OCI-LY3 (cell line): ENCODE data around the gene SH3GLB2.

Experiments
- EZH2phosphoT487 ChIP-seq: fragments of 200-600 bp; shearing (Covaris generic); IDR thresholded peaks from 2 replicates; pipeline ENCODE4 v1.6.1; 2018; ENCODE audit warnings: antibody characterized with exemption, mixed run types, low read depth
- TF ChIP-seq, protein P1 (sequence below): fragments of 200-600, 300-600 bp; sonication (generic); IDR thresholded peaks from 2 replicates; pipeline ENCODE4 v1.5.1; 2014; ENCODE audit warnings: antibody characterized with exemption, low read length, low read depth

- TF ChIP-seq, protein P1, sequence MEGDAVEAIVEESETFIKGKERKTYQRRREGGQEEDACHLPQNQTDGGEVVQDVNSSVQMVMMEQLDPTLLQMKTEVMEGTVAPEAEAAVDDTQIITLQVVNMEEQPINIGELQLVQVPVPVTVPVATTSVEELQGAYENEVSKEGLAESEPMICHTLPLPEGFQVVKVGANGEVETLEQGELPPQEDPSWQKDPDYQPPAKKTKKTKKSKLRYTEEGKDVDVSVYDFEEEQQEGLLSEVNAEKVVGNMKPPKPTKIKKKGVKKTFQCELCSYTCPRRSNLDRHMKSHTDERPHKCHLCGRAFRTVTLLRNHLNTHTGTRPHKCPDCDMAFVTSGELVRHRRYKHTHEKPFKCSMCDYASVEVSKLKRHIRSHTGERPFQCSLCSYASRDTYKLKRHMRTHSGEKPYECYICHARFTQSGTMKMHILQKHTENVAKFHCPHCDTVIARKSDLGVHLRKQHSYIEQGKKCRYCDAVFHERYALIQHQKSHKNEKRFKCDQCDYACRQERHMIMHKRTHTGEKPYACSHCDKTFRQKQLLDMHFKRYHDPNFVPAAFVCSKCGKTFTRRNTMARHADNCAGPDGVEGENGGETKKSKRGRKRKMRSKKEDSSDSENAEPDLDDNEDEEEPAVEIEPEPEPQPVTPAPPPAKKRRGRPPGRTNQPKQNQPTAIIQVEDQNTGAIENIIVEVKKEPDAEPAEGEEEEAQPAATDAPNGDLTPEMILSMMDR = no peak
- TF ChIP-seq EZH2phosphoT487 = no peak
Measured at GRCh38 chr9:129068990-129069861, 41.1 kb upstream of the SH3GLB2 start.
